ENCODE data around the gene ACE. TPM values are rescaled to one million over a fixed set of nuclear protein-coding genes. Genes with fewer than 3 reads are reported as not detected.

Gene ACE
- total and polyA plus RNA-seq, 4 experiments from 2014 or later = 1.8 to 56.7 (median 32.1) TPM

DNA sequence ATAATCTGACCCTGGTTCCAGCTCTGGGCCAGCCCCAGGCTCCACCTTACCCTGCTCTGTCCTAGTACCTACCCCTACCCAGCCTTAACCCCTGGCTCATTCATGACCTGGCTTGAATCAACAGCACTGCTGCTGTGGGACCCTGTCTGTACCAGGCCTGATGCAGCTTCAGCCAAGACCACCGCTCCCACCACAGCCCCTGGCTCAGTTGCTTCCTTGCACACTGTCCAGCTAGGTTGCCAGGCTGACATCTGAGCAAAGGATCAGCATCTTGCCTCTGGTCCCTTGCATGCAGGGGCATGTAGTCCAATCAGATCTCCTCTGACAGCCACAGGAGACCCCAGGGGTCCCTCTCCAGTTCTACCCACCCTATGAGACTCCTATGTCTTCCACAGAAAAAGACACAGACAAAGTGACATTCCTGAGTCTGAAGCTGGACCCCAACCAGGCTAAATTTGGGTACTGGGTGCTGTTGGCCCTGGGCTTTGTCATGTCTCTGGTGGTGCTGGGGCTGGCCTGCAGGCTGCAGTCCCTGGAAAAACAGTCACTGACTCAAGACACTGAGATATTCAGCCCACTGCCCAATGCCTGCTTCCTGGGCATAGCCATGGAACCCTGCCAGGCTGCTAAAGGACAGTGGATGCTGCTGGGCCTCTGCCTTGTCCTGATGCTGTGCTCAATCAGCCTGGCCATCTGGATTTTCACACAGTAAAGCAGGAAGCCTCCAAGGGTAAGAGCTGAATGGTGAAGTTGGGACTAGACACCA is 42.4 kb downstream of the ACE start:
- ChIA-PET POLR2A (ENCODE audit: partially characterized antibody) (no interaction called here), CTCF (ENCODE audit: partially characterized antibody) (interaction anchor here (1.6 kb wide), 1 partner anchor 40 kb away, joined by 4 read pairs; no protein-coding TSS in a partner anchor)
- H3K9me3 ChIP-seq (ENCODE audit: control insufficient read depth in 1 of 2, low read length in 2 of 2) = no peaks in the 10 kb centered on the region
- no peak for DNase-seq
- intact Hi-C loops (cut with micrococcal nuclease) = no loop called here
- H3K4me3 ChIP-seq (ENCODE audit: low read length in 2 of 2) = no peak overlapping the region
- H3K27me3 Mint-ChIP-seq = peaks cover 11 to 13% of the 10 kb centered on the region in 2 donors
- H3K4me1 Mint-ChIP-seq = peaks cover 0 to 8% (median 3%) of the 10 kb centered on the region in 4 donors
- no peaks in the 10 kb centered on the region for H3K4me1 ChIP-seq (ENCODE audit: insufficient read depth, low read length)
- H3K27me3 ChIP-seq (ENCODE audit: insufficient read depth, low read length) = peaks cover 6% of the 10 kb centered on the region
- no peaks in the 10 kb centered on the region for H3K36me3 Mint-ChIP-seq
- H3K9me3 Mint-ChIP-seq = peaks cover 0 to 4% (median 0%) of the 10 kb centered on the region in 8 donors
- H3K27ac ChIP-seq (ENCODE audit: low read depth, low read length) = no peak overlapping the region
- no peak overlapping the region for H3K27ac Mint-ChIP-seq
- H3K36me3 ChIP-seq (ENCODE audit: insufficient read depth, low read length) = no peaks in the 10 kb centered on the region
- no peak overlapping the region for H3K4me3 Mint-ChIP-seq

GRCh38 chr17:63519972-63520882 is 43.4 kb downstream of the ACE start:
- peaks cover 0 to 2% (median 0%) of the 10 kb centered on the region in 8 donors for H3K9me3 Mint-ChIP-seq
- no peaks in the 10 kb centered on the region for H3K9me3 ChIP-seq (ENCODE audit: control insufficient read depth in 1 of 2, low read length in 2 of 2)
- intact Hi-C loops (cut with micrococcal nuclease) = no loop called here
- H3K36me3 ChIP-seq (ENCODE audit: insufficient read depth, low read length) = no peaks in the 10 kb centered on the region
- H3K4me3 Mint-ChIP-seq = no peak overlapping the region
- no peak for DNase-seq
- H3K27ac ChIP-seq (ENCODE audit: low read depth, low read length) = no peak overlapping the region
- H3K4me3 ChIP-seq (ENCODE audit: low read length in 2 of 2) = no peak overlapping the region
- H3K27me3 ChIP-seq (ENCODE audit: insufficient read depth, low read length) = peaks cover 6% of the 10 kb centered on the region
- H3K4me1 Mint-ChIP-seq = peaks cover 0 to 8% (median 3%) of the 10 kb centered on the region in 4 donors
- ChIA-PET CTCF (ENCODE audit: partially characterized antibody) (no interaction called here), POLR2A (ENCODE audit: partially characterized antibody) (no interaction called here)
- H3K36me3 Mint-ChIP-seq = no peaks in the 10 kb centered on the region
- H3K27ac Mint-ChIP-seq = no peak overlapping the region
- H3K4me1 ChIP-seq (ENCODE audit: insufficient read depth, low read length) = no peaks in the 10 kb centered on the region
- peaks cover 13 to 15% of the 10 kb centered on the region in 2 donors for H3K27me3 Mint-ChIP-seq

DNA sequence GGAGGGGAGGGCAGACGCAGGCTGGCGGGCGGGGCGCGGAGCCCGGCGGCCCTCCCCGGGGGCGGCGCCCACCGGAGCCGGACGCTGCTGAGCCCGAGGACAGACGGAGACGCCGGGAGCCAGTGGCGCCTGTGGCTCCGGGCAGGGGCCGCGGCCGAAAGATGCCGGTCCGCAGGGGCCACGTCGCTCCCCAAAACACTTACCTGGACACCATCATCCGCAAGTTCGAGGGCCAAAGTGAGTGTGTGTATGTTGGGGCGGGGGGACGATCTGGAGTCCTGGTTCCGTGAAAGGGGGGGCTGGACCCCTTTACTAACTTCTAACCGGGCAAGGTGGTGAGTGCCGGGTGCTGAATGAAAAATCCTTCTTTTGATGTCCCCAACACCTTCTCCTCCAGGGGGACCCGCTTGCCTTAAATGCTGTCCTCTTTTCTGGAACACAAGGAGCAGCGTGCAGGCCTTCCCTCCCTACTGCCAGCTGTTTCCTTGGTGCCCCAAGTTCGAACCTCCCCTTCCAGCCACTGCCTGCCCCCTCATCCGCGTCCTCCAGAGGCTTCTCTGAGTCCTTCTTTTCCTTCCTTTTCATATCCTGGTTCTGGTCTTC is 46.5 kb downstream of the ACE start, which contains the start of gene KCNH6:
Gene KCNH6 (plus strand): TSS at position 106 of the 603 bp plus-strand sequence. CDS start 56 bp downstream, at position 162.
- DNase-seq = no peak
- Histone ChIP-seq H3K27me3 (ENCODE audit: insufficient read depth, low read length) (peaks cover 6% of the 10 kb centered on the region), H3K36me3 (ENCODE audit: insufficient read depth, low read length) (no peaks in the 10 kb centered on the region), H3K9me3 (ENCODE audit: control insufficient read depth in 1 of 2, low read length in 2 of 2) (no peaks in the 10 kb centered on the region), H3K4me1 (ENCODE audit: insufficient read depth, low read length) (no peaks in the 10 kb centered on the region), H3K27ac (ENCODE audit: low read depth, low read length) (no peak within 1 kb of the TSS), H3K4me3 (ENCODE audit: low read length in 2 of 2) (no peak within 1 kb of the TSS)
- Mint-ChIP-seq H3K36me3 (no peaks in the 10 kb centered on the region), H3K27me3 (peaks cover 10 to 11% of the 10 kb centered on the region in 2 donors), H3K4me1 (peaks cover 0 to 8% (median 3%) of the 10 kb centered on the region in 4 donors), H3K4me3 (peak within 1 kb of the TSS in 4 of 8 donors; percentile 4 to 60 (median 46)), H3K27ac (no peak within 1 kb of the TSS), H3K9me3 (peaks cover 0 to 1% (median 0%) of the 10 kb centered on the region in 8 donors)
- POLR2A ChIA-PET (ENCODE audit: partially characterized antibody) = no interaction called here
- CTCF ChIA-PET (ENCODE audit: partially characterized antibody) = no interaction called here
- intact Hi-C loops (cut with micrococcal nuclease) = no loop called here

DNA sequence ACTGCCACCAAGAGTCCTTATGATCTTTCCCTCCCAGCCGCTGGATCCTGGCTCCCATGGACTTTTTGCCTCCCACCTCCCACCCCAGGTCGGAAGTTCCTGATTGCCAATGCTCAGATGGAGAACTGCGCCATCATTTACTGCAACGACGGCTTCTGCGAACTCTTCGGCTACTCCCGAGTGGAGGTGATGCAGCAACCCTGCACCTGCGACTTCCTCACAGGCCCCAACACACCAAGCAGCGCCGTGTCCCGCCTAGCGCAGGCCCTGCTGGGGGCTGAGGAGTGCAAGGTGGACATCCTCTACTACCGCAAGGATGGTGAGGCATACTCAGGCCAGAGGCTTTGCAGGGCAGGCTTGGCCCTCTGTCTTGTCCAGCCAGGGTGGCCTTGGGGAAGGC is 47.2 kb downstream of the ACE start:
- Histone ChIP-seq H3K4me1 (ENCODE audit: insufficient read depth, low read length) (no peaks in the 10 kb centered on the region), H3K9me3 (ENCODE audit: control insufficient read depth in 1 of 2, low read length in 2 of 2) (no peaks in the 10 kb centered on the region), H3K36me3 (ENCODE audit: insufficient read depth, low read length) (no peaks in the 10 kb centered on the region), H3K27ac (ENCODE audit: low read depth, low read length) (no peak overlapping the region), H3K27me3 (ENCODE audit: insufficient read depth, low read length) (peaks cover 6% of the 10 kb centered on the region), H3K4me3 (ENCODE audit: low read length in 2 of 2) (no peak overlapping the region)
- Mint-ChIP-seq H3K27ac (no peak overlapping the region), H3K27me3 (peaks cover 10 to 11% of the 10 kb centered on the region in 2 donors), H3K4me1 (peaks cover 0 to 8% (median 3%) of the 10 kb centered on the region in 4 donors), H3K4me3 (peak overlapping the region in 2 of 8 donors; percentile 4 to 48), H3K9me3 (peaks cover 0 to 1% (median 0%) of the 10 kb centered on the region in 8 donors), H3K36me3 (no peaks in the 10 kb centered on the region)
- intact Hi-C loops (cut with micrococcal nuclease) = no loop called here
- CTCF ChIA-PET (ENCODE audit: partially characterized antibody) = no interaction called here
- POLR2A ChIA-PET (ENCODE audit: partially characterized antibody) = no interaction called here
- DNase-seq = no peak

DNA sequence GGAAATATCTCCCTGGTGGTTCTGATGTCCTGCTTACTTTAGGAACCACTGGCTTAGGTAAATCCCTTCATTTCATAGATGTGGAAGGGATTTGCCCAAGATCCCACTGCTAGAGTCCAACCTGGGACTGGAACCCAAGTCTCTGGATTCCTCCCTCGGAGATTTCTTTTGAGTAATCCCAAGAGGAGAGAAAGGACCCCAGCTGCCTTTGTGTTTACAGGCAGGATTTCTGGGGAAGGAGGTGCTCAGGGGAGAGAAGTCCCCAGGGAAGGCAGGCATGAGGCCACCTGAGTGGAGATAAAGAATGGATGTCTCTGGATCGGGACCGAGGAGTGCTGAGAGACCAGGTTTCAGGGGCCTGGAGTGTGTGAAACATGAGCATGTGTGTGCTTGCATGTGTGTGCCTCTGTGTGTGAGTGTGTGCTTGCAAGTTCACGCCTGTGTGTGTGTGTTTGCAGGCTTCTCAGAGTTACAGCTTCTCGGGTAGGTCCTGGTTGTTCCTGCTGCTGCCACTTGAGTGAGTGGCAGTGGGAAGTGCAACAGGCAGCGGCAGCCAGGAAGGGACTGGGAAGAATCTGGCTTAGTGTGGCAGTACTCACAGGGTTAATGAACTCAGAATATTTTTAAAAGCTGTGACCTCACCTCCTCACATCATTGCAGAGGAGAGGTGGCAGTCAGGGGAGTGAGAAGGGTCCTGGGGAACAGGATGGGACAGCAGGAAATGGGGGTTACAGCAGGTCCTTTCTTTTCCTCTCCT is 48.5 kb downstream of the ACE start:
- Histone ChIP-seq H3K9me3 (ENCODE audit: control insufficient read depth in 1 of 2, low read length in 2 of 2) (no peaks in the 10 kb centered on the region), H3K4me1 (ENCODE audit: insufficient read depth, low read length) (no peaks in the 10 kb centered on the region), H3K4me3 (ENCODE audit: low read length in 2 of 2) (no peak overlapping the region), H3K36me3 (ENCODE audit: insufficient read depth, low read length) (no peaks in the 10 kb centered on the region), H3K27me3 (ENCODE audit: insufficient read depth, low read length) (peaks cover 6% of the 10 kb centered on the region), H3K27ac (ENCODE audit: low read depth, low read length) (no peak overlapping the region)
- peak overlapping the region in 1 of 7 donors; percentile 81 for H3K27ac Mint-ChIP-seq
- H3K36me3 Mint-ChIP-seq = no peaks in the 10 kb centered on the region
- no peaks in the 10 kb centered on the region for H3K9me3 Mint-ChIP-seq
- H3K27me3 Mint-ChIP-seq = peaks cover 10 to 11% of the 10 kb centered on the region in 2 donors
- H3K4me1 Mint-ChIP-seq = peaks cover 0 to 8% (median 3%) of the 10 kb centered on the region in 4 donors
- POLR2A ChIA-PET (ENCODE audit: partially characterized antibody) = interaction anchor here (0.8 kb wide), 1 partner anchor 8 kb away, joined by 3 read pairs; no protein-coding TSS in a partner anchor
- CTCF ChIA-PET (ENCODE audit: partially characterized antibody) = interaction anchor here (1.1 kb wide), 1 partner anchor 87 kb away, joined by 3 read pairs; no protein-coding TSS in a partner anchor
- H3K4me3 Mint-ChIP-seq = peak overlapping the region in 1 of 8 donors; percentile 20
- intact Hi-C loops (cut with micrococcal nuclease) = no loop called here
- DNase-seq = no peak

GRCh38 chr17:63526861-63527260 is 50.0 kb downstream of the ACE start:
- CTCF ChIA-PET (ENCODE audit: partially characterized antibody) = interaction anchor here (1.1 kb wide), 1 partner anchor 85 kb away, joined by 3 read pairs; no protein-coding TSS in a partner anchor
- DNase-seq = no peak
- intact Hi-C loops (cut with micrococcal nuclease) = no loop called here
- Histone ChIP-seq H3K9me3 (ENCODE audit: control insufficient read depth in 1 of 2, low read length in 2 of 2) (no peaks in the 10 kb centered on the region), H3K27me3 (ENCODE audit: insufficient read depth, low read length) (peaks cover 6% of the 10 kb centered on the region), H3K4me1 (ENCODE audit: insufficient read depth, low read length) (no peaks in the 10 kb centered on the region), H3K4me3 (ENCODE audit: low read length in 2 of 2) (no peak overlapping the region), H3K27ac (ENCODE audit: low read depth, low read length) (no peak overlapping the region), H3K36me3 (ENCODE audit: insufficient read depth, low read length) (no peaks in the 10 kb centered on the region)
- POLR2A ChIA-PET (ENCODE audit: partially characterized antibody) = no interaction called here
- H3K36me3 Mint-ChIP-seq = no peaks in the 10 kb centered on the region
- H3K27me3 Mint-ChIP-seq = peaks cover 10 to 11% of the 10 kb centered on the region in 2 donors
- H3K27ac Mint-ChIP-seq = no peak overlapping the region
- H3K4me3 Mint-ChIP-seq = no peak overlapping the region
- H3K4me1 Mint-ChIP-seq = peaks cover 0 to 8% (median 3%) of the 10 kb centered on the region in 4 donors
- no peaks in the 10 kb centered on the region for H3K9me3 Mint-ChIP-seq
